Measurements from ENCODE around the gene MYO5C. TPM values are rescaled to one million over a fixed set of nuclear protein-coding genes. Genes with fewer than 3 reads are reported as not detected.

MYO5C gene
- total RNA-seq, 1 donor from 2014 or later, result 19.7 TPM

- TF ChIP-seq CTCF (IDR thresholded peaks at IDR 0.05; ENCODE audit: insufficient read depth, low read length, severe bottlenecking), result no peak
- DNase-seq (ENCODE audit: low read depth) (peak; percentile 48), FAIRE-seq (no peak)
- no peaks in the 10 kb centered on the region for H3K27me3 ChIP-seq (ENCODE audit: control insufficient read depth, insufficient read depth, low read length)
- no peak overlapping the region for H3K4me3 ChIP-seq (ENCODE audit: low read depth, low read length)
- H3K36me3 ChIP-seq (ENCODE audit: control insufficient read depth, insufficient read depth, low read length), result peaks cover 7% of the 10 kb centered on the region
These were observed 98.7 kb downstream of the MYO5C start for GRCh38 chr15:52196891-52197290.

DNA sequence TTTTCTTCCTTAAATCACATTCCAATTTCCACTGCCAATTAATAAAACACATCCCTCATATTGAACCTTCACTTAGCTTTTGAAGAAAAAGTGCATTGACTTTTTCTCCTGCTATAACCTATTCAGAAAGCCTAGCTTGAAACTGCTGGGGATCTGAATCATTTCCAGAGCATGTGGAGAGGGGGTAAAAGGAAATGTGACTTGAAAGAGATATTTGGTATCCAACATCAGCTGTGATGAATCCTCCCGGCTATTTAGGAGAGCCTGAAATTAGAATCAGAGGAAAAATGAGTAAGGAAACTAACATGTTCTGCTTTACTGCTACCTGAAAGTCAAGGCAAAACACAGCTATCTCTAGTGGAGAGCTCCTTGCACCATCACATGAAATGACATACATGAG is 101.8 kb downstream of the MYO5C start:
- TF ChIP-seq CTCF (IDR thresholded peaks at IDR 0.05; ENCODE audit: insufficient read depth, low read length, severe bottlenecking), result no peak
- DNase-seq (ENCODE audit: low read depth) (no peak), FAIRE-seq (no peak)
- H3K4me3 ChIP-seq (ENCODE audit: low read depth, low read length), result no peak overlapping the region
- H3K27me3 ChIP-seq (ENCODE audit: control insufficient read depth, insufficient read depth, low read length), result no peaks in the 10 kb centered on the region
- H3K36me3 ChIP-seq (ENCODE audit: control insufficient read depth, insufficient read depth, low read length), result peaks cover 7% of the 10 kb centered on the region

GRCh38 chr15:52193321-52193720 is 102.3 kb downstream of the MYO5C start:
- no peak for DNase-seq (ENCODE audit: low read depth)
- H3K36me3 ChIP-seq (ENCODE audit: control insufficient read depth, insufficient read depth, low read length), result peaks cover 7% of the 10 kb centered on the region
- no peak for TF ChIP-seq CTCF (IDR thresholded peaks at IDR 0.05; ENCODE audit: insufficient read depth, low read length, severe bottlenecking)
- H3K4me3 ChIP-seq (ENCODE audit: low read depth, low read length), result no peak overlapping the region
- no peaks in the 10 kb centered on the region for H3K27me3 ChIP-seq (ENCODE audit: control insufficient read depth, insufficient read depth, low read length)
- no peak for FAIRE-seq

DNA sequence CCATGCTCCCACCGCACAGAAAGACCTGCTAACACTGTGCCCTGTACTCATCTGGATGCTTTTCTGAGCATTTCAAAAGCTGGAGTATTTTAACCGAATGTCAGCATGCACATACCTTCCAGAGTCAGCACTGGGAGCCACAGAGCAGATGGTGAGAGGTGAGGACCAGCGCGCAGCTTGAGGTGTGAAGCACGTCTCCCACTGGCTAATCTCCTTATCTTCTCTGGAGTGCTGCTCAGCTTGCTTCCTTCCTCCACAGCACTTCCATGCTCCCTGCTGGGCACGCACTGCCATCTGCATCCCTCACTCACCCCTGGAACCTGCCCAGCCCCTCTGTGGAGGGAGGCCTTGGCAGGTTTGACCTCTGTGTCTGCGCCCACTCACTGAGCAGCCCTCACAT is 104.4 kb downstream of the MYO5C start, which contains the start of gene GNB5:
Gene GNB5, minus strand, starts transcription at position 186 of the 400 bp plus-strand sequence. CDS start 6,716 bp downstream, outside the sequence.
- H3K36me3 ChIP-seq (ENCODE audit: control insufficient read depth, insufficient read depth, low read length), result peaks cover 5% of the 10 kb centered on the region
- DNase-seq (ENCODE audit: low read depth) (no peak), FAIRE-seq (no peak)
- TF ChIP-seq CTCF (IDR thresholded peaks at IDR 0.05; ENCODE audit: insufficient read depth, low read length, severe bottlenecking), result no peak
- H3K27me3 ChIP-seq (ENCODE audit: control insufficient read depth, insufficient read depth, low read length), result no peaks in the 10 kb centered on the region
- no peak within 1 kb of the TSS for H3K4me3 ChIP-seq (ENCODE audit: low read depth, low read length)

- DNase-seq (ENCODE audit: low read depth), result no peak
These were observed 108.7 kb downstream of the MYO5C start for GRCh38 chr15:52186651-52187486.

More at GRCh38 chr15:52186651-52187486, 108.7 kb downstream of the MYO5C start:
- H3K4me3 ChIP-seq (ENCODE audit: low read depth, low read length), result no peak overlapping the region
- H3K36me3 ChIP-seq (ENCODE audit: control insufficient read depth, insufficient read depth, low read length), result no peaks in the 10 kb centered on the region
- H3K27me3 ChIP-seq (ENCODE audit: control insufficient read depth, insufficient read depth, low read length), result no peaks in the 10 kb centered on the region
- FAIRE-seq, result no peak
- TF ChIP-seq CTCF (IDR thresholded peaks at IDR 0.05; ENCODE audit: insufficient read depth, low read length, severe bottlenecking), result no peak
